HCT116 (cell line): ENCODE results near the gene FHIT. TPM values are rescaled to one million over a fixed set of nuclear protein-coding genes. Genes with fewer than 3 reads are reported as not detected.

Source experiments
- ATAC-seq: fragments of 200-7000 bp; cut with Tn5 transposase; 2 replicates; pipeline ENCODE4 v1.9.1; 2020; ENCODE audit warnings: mild to moderate bottlenecking, moderate library complexity
- BruUV-seq: library from RNA; stranded (reverse); fragments of 400-500 nt; replicated peaks from 2 replicates; lab custom pipeline; 2021; lab: Mats Ljungman, UMichigan
- CTCF ChIA-PET: fragments of 300-600 bp; sonication (Branson Sonifier 250); formaldehyde crosslinking; loops from one replicate; lab custom pipeline; 2021; ENCODE audit warnings: antibody characterized with exemption; lab: Charles Lee
- POLR2A ChIA-PET: fragments of 300-600, 350-600 bp; sonication (Branson Sonifier 250); formaldehyde crosslinking; loops from one replicate; lab custom pipeline; 2021; ENCODE audit warnings: antibody characterized with exemption; lab: Charles Lee
- RAD21 ChIA-PET, 2 experiments: fragments of 300-600 bp; sonication (Branson Sonifier 250); formaldehyde crosslinking; loops; one replicate each; lab custom pipeline; 2023; ENCODE audit warnings: low total read pairs in 2 of 2; ENCODE audit not compliant: uncharacterized antibody in 2 of 2, unreplicated experiment in 2 of 2, low non-redundant PET in 1 of 2; lab: Charles Lee
- DNase-seq: peaks from one replicate; pipeline ENCODE4 v3.0.0-alpha.2; 2010; ENCODE audit warnings: low read depth, low spot score
- H2AFZ ChIP-seq: fragments of 200-600 bp; shearing (Covaris generic), sonication (generic); 2 replicates; pipeline ENCODE4 v1.6.1; 2017; ENCODE audit warnings: low read depth, mixed run types, mixed read lengths, antibody characterized with exemption, low read length; ENCODE audit not compliant: poor library complexity, severe bottlenecking
- H3K27ac ChIP-seq: 2 replicates; pipeline ENCODE4 v1.5.1; 2012; ENCODE audit warnings: low read depth, low read length
- H3K27me3 ChIP-seq: fragments of 200-600 bp; sonication (generic); 2 replicates; pipeline ENCODE4 v1.6.1; 2016; ENCODE audit warnings: mixed run types, low read length, mixed read lengths; ENCODE audit not compliant: insufficient read depth
- H3K36me3 ChIP-seq, 2 experiments: fragments of 200-500 bp in 1 of 2; fragments of 200-600 bp in 1 of 2; sonication (Bioruptor generic) in 1 of 2; sonication (generic) in 1 of 2; 2 replicates each; pipeline versions ENCODE4 v1.5.1 to v1.6.1; 2014 to 2016; ENCODE audit warnings: low read length in 2 of 2, inconsistent platforms in 1 of 2, mixed read lengths in 1 of 2, mixed run types in 1 of 2; ENCODE audit not compliant: insufficient read depth in 2 of 2, control insufficient read depth in 1 of 2
- H3K4me1 ChIP-seq, 2 experiments: fragments of 200-600 bp in 1 of 2; sonication (generic) in 1 of 2; 2 replicates each; pipeline versions ENCODE4 v1.5.1 to v1.6.1; 2012 to 2017; ENCODE audit warnings: low read length in 2 of 2, inconsistent platforms in 1 of 2, mild to moderate bottlenecking in 1 of 2, mixed read lengths in 1 of 2, mixed run types in 1 of 2, moderate library complexity in 1 of 2; ENCODE audit not compliant: insufficient read depth in 2 of 2, control insufficient read depth in 1 of 2
- H3K4me2 ChIP-seq: fragments of 200-600 bp; sonication (generic); 2 replicates; pipeline ENCODE4 v1.6.1; 2017; ENCODE audit warnings: mixed run types, low read length, mixed read lengths
- H3K4me3 ChIP-seq, 2 experiments: fragments of 200-600 bp in 1 of 2; sonication (generic) in 1 of 2; replicated peaks in 1 of 2; 2 replicates each; pipeline ENCODE4 v1.5.1; 2011 to 2016; ENCODE audit warnings: low read length in 2 of 2, control low read depth in 1 of 2, low read depth in 1 of 2, mild to moderate bottlenecking in 1 of 2, mixed read lengths in 1 of 2, mixed run types in 1 of 2
- H3K79me2 ChIP-seq: fragments of 200-600 bp; sonication (generic); 2 replicates; pipeline ENCODE4 v1.6.1; 2017; ENCODE audit warnings: mild to moderate bottlenecking, mixed run types, low read length, moderate library complexity, mixed read lengths; ENCODE audit not compliant: insufficient read depth
- H3K9ac ChIP-seq: fragments of 200-600 bp; sonication (generic); 2 replicates; pipeline ENCODE4 v1.6.1; 2016; ENCODE audit warnings: low read length, mixed read lengths
- H3K9me2 ChIP-seq: fragments of 200-600 bp; sonication (generic), shearing (Covaris generic); 2 replicates; pipeline ENCODE4 v1.6.1; 2017; ENCODE audit warnings: mixed run types, mild to moderate bottlenecking, moderate library complexity; ENCODE audit not compliant: insufficient read depth
- H3K9me3 ChIP-seq, 2 experiments: fragments of 200-500 bp in 1 of 2; fragments of 200-600 bp in 1 of 2; sonication (Bioruptor generic) in 1 of 2; sonication (generic) in 1 of 2; 2 replicates each; pipeline ENCODE4 v1.6.1; 2014 to 2017; ENCODE audit warnings: low read length in 2 of 2, mixed read lengths in 2 of 2, inconsistent platforms in 1 of 2, low read depth in 1 of 2, mild to moderate bottlenecking in 1 of 2, mixed run types in 1 of 2, moderate library complexity in 1 of 2; ENCODE audit not compliant: control insufficient read depth in 1 of 2, insufficient read depth in 1 of 2
- H4K20me1 ChIP-seq: fragments of 200-600 bp; sonication (generic), shearing (Covaris generic); 2 replicates; pipeline ENCODE4 v1.6.1; 2017; ENCODE audit warnings: mixed run types, mild to moderate bottlenecking, moderate library complexity; ENCODE audit not compliant: insufficient read depth
- CEBPB ChIP-seq: IDR thresholded peaks from 2 replicates; pipeline ENCODE4 v1.6.1; 2012; ENCODE audit warnings: low read depth
- ELF1 ChIP-seq: IDR thresholded peaks from 2 replicates; pipeline ENCODE4 v1.6.1; 2012; ENCODE audit warnings: low read depth, borderline replicate concordance
- EZH2 ChIP-seq: fragments of 200-600 bp; sonication (generic); IDR thresholded peaks from 2 replicates; pipeline ENCODE4 v1.6.1; 2017; ENCODE audit warnings: antibody characterized with exemption, mixed run types
- EZH2phosphoT487 ChIP-seq: fragments of 200-600 bp; IDR thresholded peaks from 2 replicates; pipeline ENCODE4 v1.6.1; 2018; ENCODE audit warnings: antibody characterized with exemption, borderline replicate concordance
- FOSL1 ChIP-seq: IDR thresholded peaks from 2 replicates; pipeline ENCODE4 v1.6.1; 2012; ENCODE audit warnings: low read depth
- JUND ChIP-seq: IDR thresholded peaks from 2 replicates; pipeline ENCODE4 v1.6.1; 2012
- POLR2AphosphoS5 ChIP-seq: IDR thresholded peaks from 2 replicates; pipeline ENCODE4 v1.6.1; 2011; ENCODE audit warnings: mild to moderate bottlenecking, low read depth, low read length, moderate library complexity
- RAD21 ChIP-seq: IDR thresholded peaks from 2 replicates; pipeline ENCODE4 v1.6.1; 2012; ENCODE audit warnings: low read depth, mild to moderate bottlenecking
- REST ChIP-seq: IDR thresholded peaks from 2 replicates; pipeline ENCODE4 v1.6.1; 2012; ENCODE audit warnings: low read depth
- SIN3A ChIP-seq: IDR thresholded peaks from 2 replicates; pipeline ENCODE4 v1.6.1; 2012; ENCODE audit warnings: low read depth
- TCF7L2 ChIP-seq: IDR thresholded peaks from 2 replicates; pipeline ENCODE4 v1.7.0; 2011; ENCODE audit warnings: borderline replicate concordance, inconsistent platforms; ENCODE audit not compliant: insufficient read depth, insufficient read length; ENCODE audit errors: extremely low read depth
- YY1 ChIP-seq: IDR thresholded peaks from 2 replicates; pipeline ENCODE4 v1.6.1; 2011; ENCODE audit warnings: low read length, low read depth, moderate library complexity, mild to moderate bottlenecking; ENCODE audit not compliant: insufficient replicate concordance; ENCODE audit errors: extremely low read depth
- ZBTB33 ChIP-seq: IDR thresholded peaks from 2 replicates; pipeline ENCODE4 v1.6.1; 2011; ENCODE audit warnings: mild to moderate bottlenecking, low read length, moderate library complexity; ENCODE audit not compliant: insufficient replicate concordance; ENCODE audit errors: extremely low read depth
- ZFX ChIP-seq: fragments of 450-650 bp; IDR thresholded peaks from 2 replicates; pipeline ENCODE4 v1.6.1; 2017
- ZNF274 ChIP-seq: fragments of 200-500 bp; sonication (Bioruptor generic); IDR thresholded peaks from 2 replicates; pipeline ENCODE4 v1.6.1; 2014; ENCODE audit warnings: mild to moderate bottlenecking, low read depth, low read length, inconsistent platforms
- intact Hi-C: fragments of 100-400 bp; cut with micrococcal nuclease; formaldehyde crosslinking; loops from 2 replicates; pipeline ENCODE4 v1.10.0; 2022
- total RNA-seq: library from RNA; stranded (reverse); gene quantifications from one replicate; pipeline ENCODE4 v1.2.1, GENCODE V29; 2021; ENCODE audit not compliant: unreplicated experiment
- TF ChIP-seq, protein P1 (sequence below), 3 experiments: fragments of 200-600 bp in 1 of 3; sonication (generic) in 1 of 3; IDR thresholded peaks in 2 of 3; conservative IDR thresholded peaks in 1 of 3; 2 replicates each; pipeline ENCODE4 v1.5.1; 2012 to 2017; ENCODE audit warnings: low read depth in 2 of 3, low read length in 2 of 3, antibody characterized with exemption in 1 of 3, borderline replicate concordance in 1 of 3, control low read depth in 1 of 3, mild to moderate bottlenecking in 1 of 3, mixed read lengths in 1 of 3, mixed run types in 1 of 3, moderate library complexity in 1 of 3; ENCODE audit not compliant: insufficient read depth in 1 of 3

FHIT gene
- total RNA-seq, 1 experiment from 2014 or later: 20.1 TPM

- ATAC-seq: no peak
- POLR2A ChIA-PET: no interaction called here
- no peaks in the 10 kb centered on the region for H3K36me3 ChIP-seq
- BruUV-seq: no TSS peak
- no peak overlapping the region for H3K9ac ChIP-seq
- no peaks in the 10 kb centered on the region for H3K9me2 ChIP-seq
- H3K4me2 ChIP-seq: no peak overlapping the region
- CTCF ChIA-PET: no interaction called here
- TF ChIP-seq JUND (no peak), YY1 (no peak), ZNF274 (no peak), FOSL1 (no peak), ZBTB33 (no peak), ELF1 (no peak), CEBPB (no peak), EZH2 (no peak), EZH2phosphoT487 (no peak), SIN3A (no peak), POLR2AphosphoS5 (no peak), REST (no peak), RAD21 (no peak), TCF7L2 (no peak), ZFX (no peak)
- TF ChIP-seq, protein P1, sequence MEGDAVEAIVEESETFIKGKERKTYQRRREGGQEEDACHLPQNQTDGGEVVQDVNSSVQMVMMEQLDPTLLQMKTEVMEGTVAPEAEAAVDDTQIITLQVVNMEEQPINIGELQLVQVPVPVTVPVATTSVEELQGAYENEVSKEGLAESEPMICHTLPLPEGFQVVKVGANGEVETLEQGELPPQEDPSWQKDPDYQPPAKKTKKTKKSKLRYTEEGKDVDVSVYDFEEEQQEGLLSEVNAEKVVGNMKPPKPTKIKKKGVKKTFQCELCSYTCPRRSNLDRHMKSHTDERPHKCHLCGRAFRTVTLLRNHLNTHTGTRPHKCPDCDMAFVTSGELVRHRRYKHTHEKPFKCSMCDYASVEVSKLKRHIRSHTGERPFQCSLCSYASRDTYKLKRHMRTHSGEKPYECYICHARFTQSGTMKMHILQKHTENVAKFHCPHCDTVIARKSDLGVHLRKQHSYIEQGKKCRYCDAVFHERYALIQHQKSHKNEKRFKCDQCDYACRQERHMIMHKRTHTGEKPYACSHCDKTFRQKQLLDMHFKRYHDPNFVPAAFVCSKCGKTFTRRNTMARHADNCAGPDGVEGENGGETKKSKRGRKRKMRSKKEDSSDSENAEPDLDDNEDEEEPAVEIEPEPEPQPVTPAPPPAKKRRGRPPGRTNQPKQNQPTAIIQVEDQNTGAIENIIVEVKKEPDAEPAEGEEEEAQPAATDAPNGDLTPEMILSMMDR (IDR thresholded peaks at IDR 0.05 in 2 of 3, conservative IDR thresholded peaks at IDR 0.05 in 1 of 3; ENCODE audit: borderline replicate concordance in 1 of 3, insufficient read depth in 1 of 3, low read depth in 2 of 3, low read length in 2 of 3): no peak
- no peak overlapping the region for H2AFZ ChIP-seq
- H3K4me3 ChIP-seq: no peak overlapping the region
- H3K9me3 ChIP-seq: no peaks in the 10 kb centered on the region
- no peaks in the 10 kb centered on the region for H4K20me1 ChIP-seq
- H3K27me3 ChIP-seq: no peaks in the 10 kb centered on the region
- DNase-seq: no peak
- no peak overlapping the region for H3K27ac ChIP-seq
- H3K79me2 ChIP-seq: 0 out of 2 replicates have a peak, but pooled peaks cover 8% of the 10 kb centered on the region
- RAD21 ChIA-PET: no interaction called here
- intact Hi-C loops: no loop called here
- H3K4me1 ChIP-seq: peaks cover 11 to 21% of the 10 kb centered on the region in 2 experiments
Observed at GRCh38 chr3:61177450-61177849, 73.8 kb downstream of the FHIT start.
